ENCODE measurements around the gene CEMIP. TPM values are rescaled to one million over a fixed set of nuclear protein-coding genes. Genes with fewer than 3 reads are reported as not detected.

The CEMIP gene
- total RNA-seq, 1 donor from 2014 or later, result 0.44 TPM

DNA sequence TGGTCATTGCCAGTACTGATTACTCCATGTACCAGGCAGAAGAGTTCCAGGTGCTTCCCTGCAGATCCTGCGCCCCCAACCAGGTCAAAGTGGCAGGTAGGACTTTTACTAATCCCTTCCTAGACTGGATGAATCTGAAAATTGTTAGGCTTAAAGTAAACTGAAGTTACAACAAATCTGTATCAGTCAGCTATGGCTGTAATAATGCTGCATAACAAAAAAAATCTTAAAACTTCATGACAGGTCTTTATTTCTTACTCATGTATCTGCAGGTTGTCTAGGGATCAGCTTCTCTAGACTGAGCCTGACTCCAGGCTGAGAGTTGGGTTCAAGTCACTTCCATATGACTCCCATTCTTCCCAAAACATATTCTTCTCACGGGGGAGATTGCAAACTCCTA, 116.8 kb downstream of the CEMIP start:
- Histone ChIP-seq H3K27ac (replicated peaks) (no peak overlapping the region), H3K36me3 (peaks cover 12% of the 10 kb centered on the region), H3K4me1 (peaks cover 21% of the 10 kb centered on the region), H3K4me3 (no peak overlapping the region), H3K27me3 (ENCODE audit: low read depth) (no peaks in the 10 kb centered on the region), H3K9me3 (replicated peaks) (peaks cover 11% of the 10 kb centered on the region)
- no peak for DNase-seq
- intact Hi-C loops (cut with micrococcal nuclease), result no loop called here
- TF ChIP-seq CTCF (IDR thresholded peaks at IDR 0.05; ENCODE audit: borderline replicate concordance), result no peak

- TF ChIP-seq CTCF (IDR thresholded peaks at IDR 0.05; ENCODE audit: borderline replicate concordance), result no peak
- peaks cover 29% of the 10 kb centered on the region for H3K4me1 ChIP-seq
- H3K36me3 ChIP-seq, result peaks cover 12% of the 10 kb centered on the region
- H3K4me3 ChIP-seq, result no peak overlapping the region
- peaks cover 11% of the 10 kb centered on the region for H3K9me3 ChIP-seq (replicated peaks)
- no peak for DNase-seq
- intact Hi-C loops (cut with micrococcal nuclease), result no loop called here
- H3K27me3 ChIP-seq (ENCODE audit: low read depth), result no peaks in the 10 kb centered on the region
- H3K27ac ChIP-seq (replicated peaks), result no peak overlapping the region
Measured at GRCh38 chr15:80898040-80898439, 118.9 kb downstream of the CEMIP start.

DNA sequence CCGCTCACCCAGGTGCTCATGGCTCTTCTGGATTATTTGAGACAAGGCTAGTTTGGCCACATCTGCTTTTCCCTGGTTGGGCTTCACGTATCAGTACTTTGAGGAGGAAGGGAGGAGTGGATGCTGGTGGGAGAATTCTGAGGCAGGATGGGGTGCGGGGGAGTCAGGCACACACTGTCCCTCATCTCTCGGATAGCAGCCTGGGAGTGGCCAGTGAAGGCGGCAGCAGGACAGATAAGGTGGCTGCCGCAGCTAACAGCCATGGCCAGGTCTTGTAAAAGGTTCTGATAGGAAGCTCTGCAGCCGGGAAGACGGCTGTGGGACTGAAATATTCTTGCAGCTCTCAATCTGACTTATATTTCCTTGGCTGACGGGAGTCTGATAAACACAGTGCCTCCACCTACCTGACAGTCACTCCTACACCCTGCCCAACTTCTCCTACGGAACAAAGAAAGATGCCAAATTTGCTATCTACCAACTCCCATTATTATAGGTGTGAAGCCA, 123.2 kb downstream of the CEMIP start:
- DNase-seq, result no peak
- intact Hi-C loops (cut with micrococcal nuclease), result no loop called here
- Histone ChIP-seq H3K27ac (replicated peaks) (no peak overlapping the region), H3K4me3 (no peak overlapping the region), H3K36me3 (peaks cover 3% of the 10 kb centered on the region), H3K27me3 (ENCODE audit: low read depth) (no peaks in the 10 kb centered on the region), H3K9me3 (replicated peaks) (no peaks in the 10 kb centered on the region), H3K4me1 (peaks cover 15% of the 10 kb centered on the region)
- TF ChIP-seq CTCF (IDR thresholded peaks at IDR 0.05; ENCODE audit: borderline replicate concordance), result no peak

- intact Hi-C loops (cut with micrococcal nuclease), result no loop called here
- Histone ChIP-seq H3K4me1 (peaks cover 15% of the 10 kb centered on the region), H3K4me3 (no peak overlapping the region), H3K36me3 (peaks cover 15% of the 10 kb centered on the region), H3K9me3 (replicated peaks) (no peaks in the 10 kb centered on the region), H3K27ac (replicated peaks) (no peak overlapping the region), H3K27me3 (ENCODE audit: low read depth) (no peaks in the 10 kb centered on the region)
- DNase-seq, result no peak
- TF ChIP-seq CTCF (IDR thresholded peaks at IDR 0.05; ENCODE audit: borderline replicate concordance), result no peak
Measured at GRCh38 chr15:80904998-80905397, 125.8 kb downstream of the CEMIP start.

DNA sequence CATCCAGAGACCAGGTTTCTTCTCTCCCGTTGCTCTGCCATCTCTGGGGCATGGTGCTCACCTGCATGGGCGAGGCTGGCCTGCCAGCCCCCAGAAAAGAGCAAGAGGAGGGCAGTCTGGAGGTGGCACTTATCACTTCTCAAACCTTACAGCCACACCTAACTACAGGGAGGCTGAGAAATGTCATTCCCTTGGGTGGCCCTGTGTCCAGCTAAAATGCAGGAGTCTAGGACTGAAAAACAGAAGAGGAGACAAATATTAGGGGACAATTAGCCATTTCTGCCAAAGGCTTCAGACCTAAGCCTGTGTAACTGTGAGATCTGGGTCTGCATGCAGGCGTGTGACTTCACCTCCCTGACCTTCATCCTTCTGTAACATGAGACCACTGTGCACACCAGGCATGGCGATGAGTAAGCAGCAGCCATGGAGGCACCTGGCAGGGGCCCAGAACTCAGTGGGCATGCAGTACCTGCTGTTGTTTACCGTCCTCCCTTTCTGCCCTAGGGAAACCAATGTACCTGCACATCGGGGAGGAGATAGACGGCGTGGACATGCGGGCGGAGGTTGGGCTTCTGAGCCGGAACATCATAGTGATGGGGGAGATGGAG, 127.1 kb downstream of the CEMIP start:
- intact Hi-C loops (cut with micrococcal nuclease), result no loop called here
- Histone ChIP-seq H3K27me3 (ENCODE audit: low read depth) (no peaks in the 10 kb centered on the region), H3K9me3 (replicated peaks) (no peaks in the 10 kb centered on the region), H3K4me3 (no peak overlapping the region), H3K36me3 (peaks cover 20% of the 10 kb centered on the region), H3K4me1 (peaks cover 15% of the 10 kb centered on the region), H3K27ac (replicated peaks) (no peak overlapping the region)
- no peak for TF ChIP-seq CTCF (IDR thresholded peaks at IDR 0.05; ENCODE audit: borderline replicate concordance)
- DNase-seq, result no peak

Measured in left ventricle myocardium inferior (tissue), 1 donor.